ENCODE measurements around the gene MORN1. TPM values are rescaled to one million over a fixed set of nuclear protein-coding genes. Genes with fewer than 3 reads are reported as not detected.

Gene MORN1
- total RNA-seq, 2 donors from 2014 or later = 6.8 to 6.9 TPM

- ATAC-seq (replicated peaks in 1 of 2) = peak; percentile 48 to 54
- no peak overlapping the region for H3K27ac Mint-ChIP-seq
- no peak overlapping the region for H3K4me3 Mint-ChIP-seq
- H3K27me3 Mint-ChIP-seq (ENCODE audit: low read depth) = no peaks in the 10 kb centered on the region
- no peaks in the 10 kb centered on the region for H3K9me3 Mint-ChIP-seq
- peaks cover 0 to 9% of the 10 kb centered on the region in 2 donors for H3K36me3 Mint-ChIP-seq (ENCODE audit: insufficient read depth in 2 of 2)
- DNase-seq = peak; percentile 62 to 68
- no peaks in the 10 kb centered on the region for H3K4me1 Mint-ChIP-seq (ENCODE audit: low read depth)
Measured at GRCh38 chr1:2311184-2312032, 79.9 kb downstream of the MORN1 start.

- DNase-seq = no peak
- Mint-ChIP-seq H3K9me3 (no peaks in the 10 kb centered on the region), H3K4me1 (ENCODE audit: low read depth) (no peaks in the 10 kb centered on the region), H3K27me3 (ENCODE audit: low read depth) (no peaks in the 10 kb centered on the region), H3K4me3 (no peak overlapping the region), H3K27ac (no peak overlapping the region), H3K36me3 (ENCODE audit: insufficient read depth in 2 of 2) (peaks cover 1 to 11% of the 10 kb centered on the region in 2 donors)
- ATAC-seq (replicated peaks in 1 of 2) = no peak
Measured at GRCh38 chr1:2310332-2311183, 80.8 kb downstream of the MORN1 start.

GRCh38 chr1:2308844-2309243 lies 82.5 kb downstream of the MORN1 start:
- Mint-ChIP-seq H3K36me3 (ENCODE audit: insufficient read depth in 2 of 2) (peaks cover 1 to 11% of the 10 kb centered on the region in 2 donors), H3K4me3 (no peak overlapping the region), H3K4me1 (ENCODE audit: low read depth) (no peaks in the 10 kb centered on the region), H3K27ac (no peak overlapping the region), H3K9me3 (no peaks in the 10 kb centered on the region), H3K27me3 (ENCODE audit: low read depth) (no peaks in the 10 kb centered on the region)
- no peak for ATAC-seq (replicated peaks in 1 of 2)
- no peak for DNase-seq

- peak overlapping the region; percentile 8 for H3K27ac Mint-ChIP-seq
- peaks cover 5 to 11% of the 10 kb centered on the region in 2 donors for H3K36me3 Mint-ChIP-seq (ENCODE audit: insufficient read depth in 2 of 2)
- H3K27me3 Mint-ChIP-seq (ENCODE audit: low read depth) = no peaks in the 10 kb centered on the region
- no peak overlapping the region for H3K4me3 Mint-ChIP-seq
- H3K9me3 Mint-ChIP-seq = no peaks in the 10 kb centered on the region
- no peaks in the 10 kb centered on the region for H3K4me1 Mint-ChIP-seq (ENCODE audit: low read depth)
- ATAC-seq (replicated peaks in 1 of 2) (no peak), DNase-seq (no peak)
Measured at GRCh38 chr1:2307972-2308371, 83.4 kb downstream of the MORN1 start.

- H3K27me3 Mint-ChIP-seq (ENCODE audit: low read depth) = no peaks in the 10 kb centered on the region
- no peaks in the 10 kb centered on the region for H3K4me1 Mint-ChIP-seq (ENCODE audit: low read depth)
- peaks cover 5 to 11% of the 10 kb centered on the region in 2 donors for H3K36me3 Mint-ChIP-seq (ENCODE audit: insufficient read depth in 2 of 2)
- no peak for ATAC-seq (replicated peaks in 1 of 2)
- DNase-seq = no peak
- H3K9me3 Mint-ChIP-seq = no peaks in the 10 kb centered on the region
- H3K27ac Mint-ChIP-seq = no peak overlapping the region
- no peak overlapping the region for H3K4me3 Mint-ChIP-seq
Measured at GRCh38 chr1:2307064-2307605, 84.2 kb downstream of the MORN1 start.

GRCh38 chr1:2306151-2306978 lies 85.0 kb downstream of the MORN1 start:
- DNase-seq = no peak
- no peak overlapping the region for H3K4me3 Mint-ChIP-seq
- H3K27me3 Mint-ChIP-seq (ENCODE audit: low read depth) = no peaks in the 10 kb centered on the region
- ATAC-seq (replicated peaks in 1 of 2) = no peak
- no peak overlapping the region for H3K27ac Mint-ChIP-seq
- peaks cover 5 to 11% of the 10 kb centered on the region in 2 donors for H3K36me3 Mint-ChIP-seq (ENCODE audit: insufficient read depth in 2 of 2)
- peaks cover 6% of the 10 kb centered on the region for H3K4me1 Mint-ChIP-seq (ENCODE audit: low read depth)
- H3K9me3 Mint-ChIP-seq = no peaks in the 10 kb centered on the region

- ATAC-seq (replicated peaks in 1 of 2) (no peak), DNase-seq (no peak)
- Mint-ChIP-seq H3K27me3 (ENCODE audit: low read depth) (no peaks in the 10 kb centered on the region), H3K27ac (no peak overlapping the region), H3K4me1 (ENCODE audit: low read depth) (peaks cover 13% of the 10 kb centered on the region), H3K9me3 (no peaks in the 10 kb centered on the region), H3K4me3 (no peak overlapping the region), H3K36me3 (ENCODE audit: insufficient read depth in 2 of 2) (peaks cover 5 to 11% of the 10 kb centered on the region in 2 donors)
Measured at GRCh38 chr1:2304921-2305681, 86.3 kb downstream of the MORN1 start.

GRCh38 chr1:2304282-2304681 lies 87.1 kb downstream of the MORN1 start:
- ATAC-seq (replicated peaks in 1 of 2) (no peak), DNase-seq (no peak)
- no peak overlapping the region for H3K27ac Mint-ChIP-seq
- no peaks in the 10 kb centered on the region for H3K9me3 Mint-ChIP-seq
- H3K4me3 Mint-ChIP-seq = no peak overlapping the region
- peaks cover 21% of the 10 kb centered on the region for H3K4me1 Mint-ChIP-seq (ENCODE audit: low read depth)
- H3K36me3 Mint-ChIP-seq (ENCODE audit: insufficient read depth in 2 of 2) = peaks cover 5 to 11% of the 10 kb centered on the region in 2 donors
- no peaks in the 10 kb centered on the region for H3K27me3 Mint-ChIP-seq (ENCODE audit: low read depth)

- no peaks in the 10 kb centered on the region for H3K27me3 Mint-ChIP-seq (ENCODE audit: low read depth)
- DNase-seq (no peak), ATAC-seq (replicated peaks in 1 of 2) (no peak)
- peaks cover 26% of the 10 kb centered on the region for H3K4me1 Mint-ChIP-seq (ENCODE audit: low read depth)
- H3K27ac Mint-ChIP-seq = no peak overlapping the region
- H3K4me3 Mint-ChIP-seq = no peak overlapping the region
- no peaks in the 10 kb centered on the region for H3K9me3 Mint-ChIP-seq
- peaks cover 5 to 11% of the 10 kb centered on the region in 2 donors for H3K36me3 Mint-ChIP-seq (ENCODE audit: insufficient read depth in 2 of 2)
Measured at GRCh38 chr1:2303781-2304180, 87.6 kb downstream of the MORN1 start.

GRCh38 chr1:2303016-2303775 lies 88.2 kb downstream of the MORN1 start:
- ATAC-seq (replicated peaks in 1 of 2) (no peak), DNase-seq (no peak)
- no peaks in the 10 kb centered on the region for H3K27me3 Mint-ChIP-seq (ENCODE audit: low read depth)
- H3K4me1 Mint-ChIP-seq (ENCODE audit: low read depth) = peaks cover 32% of the 10 kb centered on the region
- H3K36me3 Mint-ChIP-seq (ENCODE audit: insufficient read depth in 2 of 2) = peaks cover 5 to 9% of the 10 kb centered on the region in 2 donors
- H3K9me3 Mint-ChIP-seq = no peaks in the 10 kb centered on the region
- no peak overlapping the region for H3K27ac Mint-ChIP-seq
- no peak overlapping the region for H3K4me3 Mint-ChIP-seq

GRCh38 chr1:2302292-2302925 lies 88.9 kb downstream of the MORN1 start:
- DNase-seq = no peak
- H3K9me3 Mint-ChIP-seq = no peaks in the 10 kb centered on the region
- no peak for ATAC-seq (replicated peaks in 1 of 2)
- H3K27ac Mint-ChIP-seq = no peak overlapping the region
- H3K4me3 Mint-ChIP-seq = no peak overlapping the region
- H3K27me3 Mint-ChIP-seq (ENCODE audit: low read depth) = no peaks in the 10 kb centered on the region
- peaks cover 33% of the 10 kb centered on the region for H3K4me1 Mint-ChIP-seq (ENCODE audit: low read depth)
- H3K36me3 Mint-ChIP-seq (ENCODE audit: insufficient read depth in 2 of 2) = peaks cover 4 to 5% of the 10 kb centered on the region in 2 donors
